Measurements from ENCODE around the gene CBFA2T3.

CBFA2T3 gene

DNA sequence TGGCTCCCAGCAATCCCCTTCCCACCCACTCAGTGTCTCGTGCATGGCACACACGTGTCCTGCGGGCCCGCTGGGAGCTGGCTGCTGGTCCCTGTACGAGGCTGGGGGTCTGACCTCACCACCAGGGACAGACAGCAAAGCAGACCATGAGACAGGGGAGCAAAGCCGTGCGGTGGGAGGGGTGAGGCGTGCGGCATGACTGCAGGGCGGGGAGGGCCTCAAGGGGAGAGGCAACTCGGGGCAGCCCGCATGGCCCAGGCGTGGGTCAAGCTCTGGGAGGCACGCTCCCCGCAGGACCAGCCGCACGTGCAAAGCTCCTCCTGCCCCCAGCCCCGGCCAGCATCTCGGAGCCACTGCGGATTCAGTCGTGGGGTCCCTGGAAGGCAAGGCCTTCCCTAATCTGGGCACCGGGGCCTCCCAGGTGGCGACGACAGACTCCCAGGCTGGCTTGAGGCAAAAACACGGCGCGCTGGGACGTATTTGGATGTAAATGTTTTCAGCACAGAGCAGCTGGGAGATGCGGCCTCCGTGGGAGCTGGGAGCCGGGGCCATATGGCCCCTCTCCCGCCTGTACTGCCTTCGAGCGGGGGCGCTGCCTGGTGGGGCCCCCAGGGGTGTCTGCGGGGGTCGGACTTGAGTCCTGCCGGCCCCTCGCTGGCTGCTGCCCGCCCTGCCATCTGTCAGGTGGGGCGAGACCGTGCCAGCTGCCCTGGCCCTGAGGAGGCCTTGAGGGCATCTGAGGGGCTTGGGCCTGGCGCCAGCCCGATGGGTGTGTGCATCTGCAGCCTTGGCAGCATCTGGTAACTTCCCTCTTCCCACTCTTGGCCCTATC lies 12.2 kb upstream of the CBFA2T3 start (continued):
- TF ChIP-seq, protein P1, sequence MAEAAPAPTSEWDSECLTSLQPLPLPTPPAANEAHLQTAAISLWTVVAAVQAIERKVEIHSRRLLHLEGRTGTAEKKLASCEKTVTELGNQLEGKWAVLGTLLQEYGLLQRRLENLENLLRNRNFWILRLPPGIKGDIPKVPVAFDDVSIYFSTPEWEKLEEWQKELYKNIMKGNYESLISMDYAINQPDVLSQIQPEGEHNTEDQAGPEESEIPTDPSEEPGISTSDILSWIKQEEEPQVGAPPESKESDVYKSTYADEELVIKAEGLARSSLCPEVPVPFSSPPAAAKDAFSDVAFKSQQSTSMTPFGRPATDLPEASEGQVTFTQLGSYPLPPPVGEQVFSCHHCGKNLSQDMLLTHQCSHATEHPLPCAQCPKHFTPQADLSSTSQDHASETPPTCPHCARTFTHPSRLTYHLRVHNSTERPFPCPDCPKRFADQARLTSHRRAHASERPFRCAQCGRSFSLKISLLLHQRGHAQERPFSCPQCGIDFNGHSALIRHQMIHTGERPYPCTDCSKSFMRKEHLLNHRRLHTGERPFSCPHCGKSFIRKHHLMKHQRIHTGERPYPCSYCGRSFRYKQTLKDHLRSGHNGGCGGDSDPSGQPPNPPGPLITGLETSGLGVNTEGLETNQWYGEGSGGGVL (tag by site-specific recombination; IDR thresholded peaks at IDR 0.05), result no peak
- TF ChIP-seq, protein P2, sequence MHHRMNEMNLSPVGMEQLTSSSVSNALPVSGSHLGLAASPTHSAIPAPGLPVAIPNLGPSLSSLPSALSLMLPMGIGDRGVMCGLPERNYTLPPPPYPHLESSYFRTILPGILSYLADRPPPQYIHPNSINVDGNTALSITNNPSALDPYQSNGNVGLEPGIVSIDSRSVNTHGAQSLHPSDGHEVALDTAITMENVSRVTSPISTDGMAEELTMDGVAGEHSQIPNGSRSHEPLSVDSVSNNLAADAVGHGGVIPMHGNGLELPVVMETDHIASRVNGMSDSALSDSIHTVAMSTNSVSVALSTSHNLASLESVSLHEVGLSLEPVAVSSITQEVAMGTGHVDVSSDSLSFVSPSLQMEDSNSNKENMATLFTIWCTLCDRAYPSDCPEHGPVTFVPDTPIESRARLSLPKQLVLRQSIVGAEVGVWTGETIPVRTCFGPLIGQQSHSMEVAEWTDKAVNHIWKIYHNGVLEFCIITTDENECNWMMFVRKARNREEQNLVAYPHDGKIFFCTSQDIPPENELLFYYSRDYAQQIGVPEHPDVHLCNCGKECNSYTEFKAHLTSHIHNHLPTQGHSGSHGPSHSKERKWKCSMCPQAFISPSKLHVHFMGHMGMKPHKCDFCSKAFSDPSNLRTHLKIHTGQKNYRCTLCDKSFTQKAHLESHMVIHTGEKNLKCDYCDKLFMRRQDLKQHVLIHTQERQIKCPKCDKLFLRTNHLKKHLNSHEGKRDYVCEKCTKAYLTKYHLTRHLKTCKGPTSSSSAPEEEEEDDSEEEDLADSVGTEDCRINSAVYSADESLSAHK (tag by site-specific recombination; IDR thresholded peaks at IDR 0.05), result no peak
- TF ChIP-seq ZNF394 (tag by site-specific recombination; IDR thresholded peaks at IDR 0.05; ENCODE audit: borderline replicate concordance) (no peak), ZNF350 (tag by site-specific recombination; IDR thresholded peaks at IDR 0.05) (no peak)

DNA sequence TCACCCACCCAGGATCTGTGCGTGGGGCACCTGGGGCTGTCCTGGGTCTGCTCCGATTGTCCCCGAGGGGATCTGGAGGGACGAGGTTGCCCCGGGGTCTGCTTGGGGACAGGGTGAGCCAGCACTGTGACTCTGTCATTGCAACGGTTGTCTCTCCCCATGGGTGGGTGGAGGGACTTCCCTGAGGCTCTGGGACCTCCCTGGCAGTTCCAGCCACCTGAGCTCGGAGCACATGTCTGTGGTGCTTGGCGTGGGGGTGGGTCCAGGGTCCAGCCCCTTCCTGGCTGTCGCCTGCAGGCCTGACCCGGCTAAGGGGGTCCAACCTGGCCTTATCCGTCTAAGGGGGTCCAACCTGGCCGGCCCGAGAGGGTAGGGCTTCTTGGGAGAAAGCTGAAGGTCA lies 8.5 kb upstream of the CBFA2T3 start:
- no peaks in the 10 kb centered on the region for H3K9me3 ChIP-seq (ENCODE audit: control insufficient read depth, insufficient read depth, low read depth, low read length)
- H3K27ac ChIP-seq (ENCODE audit: extremely low read depth, low read depth, low read length), result no peak overlapping the region
- ChIA-PET POLR2A (no interaction called here), CTCF (no interaction called here)
- H3K36me3 ChIP-seq (ENCODE audit: control insufficient read depth in 2 of 2, insufficient read depth in 1 of 2, low read length in 2 of 2), result no peaks in the 10 kb centered on the region
- TF ChIP-seq, protein P3, sequence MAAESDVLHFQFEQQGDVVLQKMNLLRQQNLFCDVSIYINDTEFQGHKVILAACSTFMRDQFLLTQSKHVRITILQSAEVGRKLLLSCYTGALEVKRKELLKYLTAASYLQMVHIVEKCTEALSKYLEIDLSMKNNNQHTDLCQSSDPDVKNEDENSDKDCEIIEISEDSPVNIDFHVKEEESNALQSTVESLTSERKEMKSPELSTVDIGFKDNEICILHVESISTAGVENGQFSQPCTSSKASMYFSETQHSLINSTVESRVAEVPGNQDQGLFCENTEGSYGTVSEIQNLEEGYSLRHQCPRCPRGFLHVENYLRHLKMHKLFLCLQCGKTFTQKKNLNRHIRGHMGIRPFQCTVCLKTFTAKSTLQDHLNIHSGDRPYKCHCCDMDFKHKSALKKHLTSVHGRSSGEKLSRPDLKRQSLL (tag by site-specific recombination; IDR thresholded peaks at IDR 0.05), result no peak
- TF ChIP-seq ZNF426 (tag by site-specific recombination; IDR thresholded peaks at IDR 0.05) (no peak), ZNF670 (tag by site-specific recombination; IDR thresholded peaks at IDR 0.05; ENCODE audit: low read depth) (no peak), ZNF621 (tag by site-specific recombination; IDR thresholded peaks at IDR 0.05) (no peak), ZBTB20 (tag by site-specific recombination; IDR thresholded peaks at IDR 0.05) (no peak), EGR2 (tag by site-specific recombination; IDR thresholded peaks at IDR 0.05; ENCODE audit: low read depth) (no peak), ZNF202 (tag by site-specific recombination; IDR thresholded peaks at IDR 0.05; ENCODE audit: borderline replicate concordance) (no peak), YY1 (tag by site-specific recombination; IDR thresholded peaks at IDR 0.05) (no peak), ZNF214 (tag by site-specific recombination; IDR thresholded peaks at IDR 0.05; ENCODE audit: borderline replicate concordance) (no peak), REPIN1 (tag by site-specific recombination; IDR thresholded peaks at IDR 0.05; ENCODE audit: low read depth) (no peak), FEZF1 (tag by site-specific recombination; IDR thresholded peaks at IDR 0.05) (no peak), ZXDB (tag by site-specific recombination; IDR thresholded peaks at IDR 0.05) (no peak), ZNF133 (tag by site-specific recombination; IDR thresholded peaks at IDR 0.05) (no peak)
- TF ChIP-seq, protein P4, sequence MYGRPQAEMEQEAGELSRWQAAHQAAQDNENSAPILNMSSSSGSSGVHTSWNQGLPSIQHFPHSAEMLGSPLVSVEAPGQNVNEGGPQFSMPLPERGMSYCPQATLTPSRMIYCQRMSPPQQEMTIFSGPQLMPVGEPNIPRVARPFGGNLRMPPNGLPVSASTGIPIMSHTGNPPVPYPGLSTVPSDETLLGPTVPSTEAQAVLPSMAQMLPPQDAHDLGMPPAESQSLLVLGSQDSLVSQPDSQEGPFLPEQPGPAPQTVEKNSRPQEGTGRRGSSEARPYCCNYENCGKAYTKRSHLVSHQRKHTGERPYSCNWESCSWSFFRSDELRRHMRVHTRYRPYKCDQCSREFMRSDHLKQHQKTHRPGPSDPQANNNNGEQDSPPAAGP (tag by site-specific recombination; IDR thresholded peaks at IDR 0.05), result no peak
- no peaks in the 10 kb centered on the region for H3K4me1 ChIP-seq (ENCODE audit: control insufficient read depth, insufficient read depth, low read length)
- H3K4me3 ChIP-seq (ENCODE audit: low read depth, low read length), result no peak overlapping the region

All from HEK293 (cell line).